Glomerular endothelial cell (primary cell): Measurements from ENCODE around the gene PPCDC. TPM values are rescaled to one million over a fixed set of nuclear protein-coding genes. Genes with fewer than 3 reads are reported as not detected.

Experiments
- DNase-seq: peaks from one replicate; pipeline ENCODE4 v3.0.0-alpha.2; 2011; ENCODE audit warnings: low read depth, low spot score; ENCODE audit errors: extremely low read depth
- total RNA-seq: library from RNA; depleted of rRNA; stranded (reverse); fragments of >200 nt; gene quantifications from 2 replicates; pipeline ENCODE4 v1.2.3, GENCODE V29; 2015

The PPCDC gene, protein sequence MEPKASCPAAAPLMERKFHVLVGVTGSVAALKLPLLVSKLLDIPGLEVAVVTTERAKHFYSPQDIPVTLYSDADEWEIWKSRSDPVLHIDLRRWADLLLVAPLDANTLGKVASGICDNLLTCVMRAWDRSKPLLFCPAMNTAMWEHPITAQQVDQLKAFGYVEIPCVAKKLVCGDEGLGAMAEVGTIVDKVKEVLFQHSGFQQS
- 19.7 and 22.5 TPM in 2 replicates for total RNA-seq

DNA sequence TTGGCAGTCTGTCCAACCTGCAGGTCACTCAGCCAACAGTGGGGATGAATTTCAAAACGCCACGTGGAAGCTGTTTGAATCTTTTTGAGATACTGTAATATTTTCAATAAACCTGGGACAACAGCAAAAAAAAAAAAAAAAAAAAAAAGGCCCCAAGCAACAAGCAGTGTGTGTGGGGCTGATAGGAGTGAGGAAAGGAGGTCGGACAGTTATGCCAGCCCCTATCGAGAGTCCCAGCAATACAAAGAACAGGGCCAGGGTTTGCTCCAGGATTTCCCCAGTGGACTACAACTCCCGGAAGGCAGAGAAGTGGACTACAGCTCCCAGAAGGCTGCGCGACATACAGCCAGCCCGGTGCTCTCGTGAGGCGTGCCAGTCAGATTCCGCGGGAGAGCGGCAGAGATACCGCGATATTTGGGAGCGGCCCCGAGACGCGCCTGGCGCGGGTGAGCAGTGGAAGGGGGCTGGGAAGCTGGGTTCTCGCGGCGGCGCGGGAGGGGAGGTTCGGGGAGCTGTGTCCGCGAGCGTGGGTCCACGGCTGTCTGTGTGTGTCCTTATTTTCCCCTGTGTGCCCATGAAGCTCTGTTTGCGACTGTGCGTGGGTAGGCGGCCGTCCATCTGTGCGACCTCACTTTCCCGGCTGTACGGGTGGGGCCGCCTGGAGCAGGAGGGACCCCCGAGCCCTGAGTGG is at the start of gene PPCDC:
Gene PPCDC, plus strand, starts transcription at position 410 of the 691 bp plus-strand sequence. CDS start 4,729 bp downstream, outside the sequence.
- DNase-seq, result no peak

DNA sequence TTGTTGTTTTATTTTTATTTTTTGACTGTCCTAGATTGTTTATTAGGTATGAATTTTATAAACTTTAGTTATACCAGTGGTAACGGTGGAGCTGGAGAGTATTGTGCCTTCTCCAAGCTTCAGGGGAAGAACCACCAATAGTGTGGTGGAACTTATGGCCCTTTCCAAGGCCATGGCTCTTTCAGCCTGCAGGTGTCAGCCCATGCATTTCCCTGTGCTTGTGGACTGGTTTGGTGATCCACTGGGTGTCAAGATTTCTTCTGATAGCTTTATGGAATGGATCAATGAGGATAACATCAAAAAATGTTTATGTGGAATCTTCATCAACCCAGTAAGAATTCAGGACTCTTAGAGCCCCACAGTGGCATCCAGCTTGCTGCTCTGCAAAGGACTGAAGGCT is 47.2 kb upstream of the PPCDC start:
- no peak for DNase-seq

DNA sequence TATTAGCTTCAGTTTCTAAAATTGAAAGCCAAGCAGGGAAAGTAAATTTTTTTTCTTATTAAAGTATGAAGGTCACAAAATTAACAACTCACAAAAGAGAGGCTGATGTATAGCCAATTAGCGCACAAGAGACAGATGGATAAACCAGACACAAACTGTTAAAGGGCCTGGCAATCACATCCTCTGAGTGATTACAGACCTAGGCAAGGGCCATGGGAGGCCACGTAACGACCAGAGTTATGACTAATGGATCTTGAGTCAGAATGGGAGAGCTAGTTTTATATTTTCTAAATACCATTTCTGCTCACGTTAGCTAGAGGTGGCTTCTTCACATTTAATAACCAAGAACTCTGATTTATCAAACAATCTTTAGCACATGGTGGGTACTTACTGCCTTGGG is 45.8 kb upstream of the PPCDC start:
- DNase-seq, result no peak

DNA sequence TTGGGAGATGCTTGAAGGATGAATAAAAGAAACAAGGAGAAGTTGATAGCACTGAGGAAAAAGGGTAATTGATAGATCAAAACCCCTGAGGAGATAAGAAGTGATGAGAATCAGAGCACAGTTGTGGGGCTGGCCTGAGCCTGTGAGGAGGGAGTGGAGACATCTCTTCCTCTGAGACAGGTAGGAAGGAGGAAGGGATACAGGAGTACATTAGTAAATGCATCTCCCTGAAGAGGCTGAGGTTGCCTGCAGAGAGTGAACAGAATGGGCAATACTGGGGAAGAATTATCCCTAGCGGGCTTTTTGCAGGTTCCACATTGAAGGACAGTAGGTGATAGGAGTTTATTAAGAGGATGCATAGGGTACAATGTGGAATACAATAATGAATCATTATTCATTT is 45.3 kb upstream of the PPCDC start:
- no peak for DNase-seq

DNA sequence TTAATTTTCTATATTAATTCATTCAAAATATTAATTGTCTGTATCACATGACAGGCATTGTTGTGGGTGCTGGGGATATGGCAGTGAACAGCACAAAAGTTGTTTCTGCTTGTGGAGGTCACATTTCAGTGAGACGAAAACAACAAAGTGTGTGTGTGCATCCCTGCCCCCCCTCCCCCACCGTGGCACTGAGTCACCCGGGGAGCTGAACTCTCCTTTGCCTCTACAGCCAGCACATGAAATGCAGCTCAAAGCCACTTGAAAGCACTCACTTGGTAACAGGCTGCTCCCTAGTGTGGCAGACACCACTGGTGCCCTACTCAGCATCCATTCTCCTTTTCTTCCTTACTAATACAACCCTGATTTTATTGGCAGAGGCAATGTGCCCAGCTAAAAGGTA is 44.9 kb upstream of the PPCDC start:
- DNase-seq, result no peak

DNA sequence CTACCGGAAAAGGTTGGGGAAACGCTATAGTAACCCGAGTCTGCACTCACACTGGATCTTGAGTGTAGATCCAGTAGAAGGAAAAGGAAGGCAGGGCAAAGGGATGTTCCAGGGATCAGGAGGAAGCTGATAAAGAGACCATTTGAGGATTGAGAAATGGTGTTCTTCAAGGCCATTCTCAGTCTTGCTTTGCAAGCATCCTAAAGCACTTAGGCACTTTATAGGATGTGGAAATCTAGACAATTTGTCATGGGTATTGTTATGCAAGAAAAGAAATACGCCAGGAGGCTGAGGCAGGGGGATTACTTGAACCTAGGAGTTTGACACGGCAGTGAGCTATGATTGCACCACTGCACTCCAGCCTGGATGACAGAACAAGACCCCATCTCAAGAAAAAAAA is 41.2 kb upstream of the PPCDC start:
- no peak for DNase-seq

DNA sequence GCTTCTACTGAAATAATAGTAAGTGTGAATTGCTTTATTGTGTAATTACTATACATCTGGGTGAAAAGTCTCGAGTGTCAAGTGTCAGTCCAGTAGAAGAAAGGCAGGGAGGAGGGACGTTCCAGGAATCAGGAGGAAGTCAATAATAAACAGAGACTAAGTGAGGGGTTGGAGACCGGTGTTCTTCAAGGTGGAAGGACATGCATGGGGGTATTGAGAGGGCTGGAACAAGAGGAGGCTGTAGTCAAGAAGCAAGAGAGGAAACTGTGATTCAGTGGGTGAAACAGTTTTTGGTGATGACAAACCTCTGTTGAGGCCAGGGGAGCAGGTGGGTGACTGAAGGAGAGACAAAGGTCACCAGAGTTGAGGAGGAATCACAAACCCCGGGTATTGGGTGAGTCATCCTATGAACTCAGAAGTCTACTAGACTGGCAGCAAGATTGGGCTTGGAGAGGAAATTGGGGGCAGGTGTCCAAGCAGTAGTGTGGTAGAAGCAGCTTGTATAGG is 39.6 kb upstream of the PPCDC start:
- no peak for DNase-seq

DNA sequence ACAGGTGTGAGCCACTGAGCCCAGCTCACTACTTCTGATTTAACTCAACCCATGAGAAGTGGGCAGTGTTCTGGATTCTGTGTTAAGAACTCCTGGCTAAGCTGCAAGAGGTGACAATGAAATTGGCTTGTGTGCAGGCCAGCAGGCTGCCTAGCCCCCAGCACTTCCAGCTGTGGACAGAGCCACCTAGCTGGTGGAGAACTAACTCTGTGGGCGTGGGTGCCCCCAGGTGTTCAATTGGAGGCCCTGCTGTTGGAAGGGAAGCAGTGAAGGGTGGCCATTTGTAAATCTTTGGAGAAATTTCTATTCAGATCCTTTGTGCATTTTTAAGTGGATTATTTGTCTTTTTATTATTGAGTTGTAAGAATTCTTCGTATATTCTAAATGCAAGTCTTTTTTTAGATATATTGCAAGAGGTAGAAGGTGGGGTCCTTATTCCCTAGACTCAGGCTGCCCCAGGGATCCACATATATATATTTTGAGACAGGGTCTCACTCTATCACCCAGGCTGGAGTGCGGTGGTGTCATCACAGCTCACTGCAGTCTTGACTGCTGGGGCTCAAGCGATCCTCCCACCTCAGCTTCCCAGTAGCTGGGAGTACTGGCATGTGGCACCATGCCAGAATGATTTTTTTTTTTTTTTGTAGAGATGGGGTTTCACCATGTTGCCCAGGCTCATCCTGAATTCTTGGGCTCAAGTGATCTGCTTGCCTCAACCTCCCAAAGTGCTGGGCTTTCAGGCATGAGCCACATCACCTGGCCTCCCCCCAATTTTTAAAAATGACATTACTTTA is 35.2 kb upstream of the PPCDC start:
- no peak for DNase-seq

DNA sequence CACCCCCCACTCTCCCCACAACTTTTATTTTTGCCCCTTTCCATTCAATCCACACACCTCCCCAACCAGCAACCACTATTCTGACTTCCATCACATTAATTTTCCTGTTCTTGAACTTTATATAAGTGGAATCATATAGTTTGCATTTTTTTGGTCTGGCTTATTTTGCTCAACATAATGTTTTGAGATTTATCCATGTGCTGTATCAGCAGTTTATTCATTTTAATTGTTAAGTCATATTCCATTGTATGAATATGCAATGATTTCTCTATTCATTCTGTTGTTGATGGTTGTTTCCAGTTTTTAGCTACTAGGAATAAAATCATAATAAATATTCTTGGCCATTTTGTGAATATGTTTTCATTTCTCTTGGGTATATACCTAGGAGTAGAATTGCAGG is 33.9 kb upstream of the PPCDC start:
- no peak for DNase-seq

DNA sequence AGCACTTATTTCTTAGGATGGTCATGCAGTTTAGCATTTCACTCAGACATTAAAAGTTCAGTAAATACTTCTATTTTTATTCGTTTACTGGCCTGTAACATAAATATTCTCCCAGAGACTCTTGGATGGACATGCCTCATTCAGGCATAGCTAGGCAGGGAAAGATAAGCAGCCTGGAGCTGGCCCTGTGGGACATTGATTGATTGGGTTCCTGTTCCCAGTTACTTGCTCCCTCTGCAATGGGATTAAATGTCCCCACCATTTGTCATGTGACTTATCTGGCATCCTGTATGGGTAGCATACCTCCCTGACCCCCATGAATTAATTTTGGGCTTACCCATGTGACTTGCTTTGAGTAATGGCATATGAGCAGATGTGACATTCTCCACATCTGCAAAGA is 30.8 kb upstream of the PPCDC start:
- no peak for DNase-seq

DNA sequence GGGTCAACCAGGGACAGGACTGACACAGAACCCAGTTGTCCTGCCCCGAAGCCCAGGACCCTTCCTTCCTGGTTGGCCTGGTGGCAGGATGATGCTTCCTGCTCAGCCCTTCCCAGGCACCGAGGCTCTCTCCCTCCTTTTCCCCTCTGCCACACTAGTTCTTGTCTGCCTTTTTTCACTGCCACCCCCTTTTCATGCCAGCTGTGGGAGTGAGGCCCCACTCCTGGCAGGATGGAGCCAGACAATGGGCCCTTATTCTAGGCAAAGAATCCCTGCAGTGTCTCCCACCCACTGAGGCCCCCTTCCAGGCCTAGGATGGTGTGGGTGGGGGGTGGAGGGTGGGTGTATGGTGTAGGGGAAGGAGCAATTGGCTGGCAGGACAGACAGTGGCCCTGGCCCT is 29.2 kb upstream of the PPCDC start:
- no peak for DNase-seq

DNA sequence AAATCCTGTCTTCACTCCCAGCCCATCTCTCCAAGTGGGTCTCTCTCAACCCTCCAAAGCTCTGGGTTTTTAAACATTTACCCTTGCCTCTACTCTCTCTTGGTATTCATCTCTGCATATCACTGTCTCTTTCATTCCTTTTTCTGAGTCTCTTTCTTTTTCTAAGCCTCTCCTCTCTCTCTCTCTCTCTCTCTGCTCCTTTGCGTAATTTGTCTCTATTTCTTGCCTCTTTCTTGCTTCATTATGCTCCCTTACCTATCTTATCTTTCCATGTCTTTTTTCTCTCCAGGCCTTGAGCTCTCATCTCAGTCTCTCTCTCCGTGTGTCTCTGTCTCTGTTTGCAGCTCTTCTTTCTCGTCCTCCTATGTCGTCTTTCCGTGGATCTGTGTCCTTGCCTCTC is 28.7 kb upstream of the PPCDC start:
- DNase-seq, result no peak

DNA sequence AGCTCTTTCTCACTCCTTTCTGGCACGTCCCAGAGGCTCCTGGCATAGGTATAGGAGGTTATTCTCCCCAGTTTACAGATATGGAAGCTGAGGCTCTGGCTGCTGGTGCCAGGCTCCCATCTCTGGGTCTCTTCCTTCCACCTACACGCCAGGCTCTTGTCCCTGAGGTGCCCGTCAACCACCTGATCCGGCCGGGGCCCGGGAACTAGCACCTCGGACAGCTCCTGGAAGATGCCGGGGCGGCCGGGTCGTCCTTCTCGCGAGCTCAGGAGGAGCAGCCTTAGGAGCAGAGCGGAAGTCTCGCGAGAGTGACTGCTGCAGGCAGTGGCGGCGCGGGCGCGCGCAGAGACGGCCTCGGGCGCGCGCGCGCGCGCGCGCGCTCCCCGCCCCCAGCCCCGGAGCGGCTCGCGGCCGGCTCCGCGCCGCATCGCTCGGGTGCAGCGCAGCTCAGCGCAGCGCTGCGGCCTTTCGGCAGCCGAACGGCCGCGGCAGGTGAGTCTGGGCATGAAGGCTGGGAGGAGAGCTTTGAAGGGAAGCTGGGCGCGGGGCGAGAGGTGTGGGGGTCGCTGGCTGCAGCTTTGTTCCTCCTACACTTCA is 28.1 kb upstream of the PPCDC start, which contains the start of gene SCAMP5:
Gene SCAMP5, plus strand, starts transcription at position 382 of the 597 bp plus-strand sequence. CDS start 16,277 bp downstream, outside the sequence.
- peak; percentile 58 for DNase-seq

DNA sequence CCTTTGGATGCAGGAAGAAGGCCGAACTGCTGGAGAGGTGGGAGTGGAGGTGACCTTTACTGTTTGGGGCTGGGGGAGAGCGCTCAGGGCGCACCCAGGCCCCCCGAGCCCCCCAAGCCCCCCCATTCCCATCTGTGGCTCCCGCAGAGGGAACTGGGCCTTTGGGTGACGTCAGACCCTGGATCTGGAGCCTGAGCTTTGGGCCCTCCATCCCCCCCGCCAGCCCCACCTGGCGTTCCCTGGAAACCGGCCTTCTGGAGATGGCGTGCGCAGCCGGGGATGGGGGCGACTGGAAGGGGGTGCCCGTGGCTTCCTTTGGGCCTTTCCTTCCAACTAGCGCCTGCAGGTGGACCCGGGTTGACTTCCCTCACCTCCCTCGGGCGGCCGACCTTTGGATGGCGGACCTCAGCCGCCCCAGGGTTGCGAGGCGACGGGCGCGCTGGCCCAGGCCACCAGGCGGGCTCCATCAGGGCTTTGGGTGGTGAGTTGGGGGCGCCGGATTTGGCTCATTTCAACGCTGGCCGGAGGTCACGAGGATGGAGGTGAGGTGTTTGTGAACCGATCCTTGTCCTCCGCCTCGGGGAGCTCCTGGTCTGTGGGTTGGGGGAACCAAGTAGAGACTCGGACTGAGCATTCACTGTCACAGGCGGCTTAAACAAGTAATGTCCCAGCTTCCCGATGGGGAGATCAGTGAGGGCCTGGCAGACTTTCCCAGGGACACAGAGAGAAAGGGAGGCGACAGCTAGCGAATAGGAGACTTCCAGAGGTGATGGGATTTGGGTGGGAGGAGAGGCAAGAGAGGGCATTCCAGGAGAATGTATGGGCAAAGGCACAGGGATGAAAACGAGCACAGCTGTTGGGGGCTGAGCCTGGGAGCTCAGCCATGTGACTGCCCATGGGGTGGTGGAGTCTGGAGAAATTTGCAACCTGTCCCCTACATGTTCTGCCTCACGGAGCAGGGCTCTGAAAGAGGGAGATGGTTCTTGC is 27.3 kb upstream of the PPCDC start:
- no peak for DNase-seq

DNA sequence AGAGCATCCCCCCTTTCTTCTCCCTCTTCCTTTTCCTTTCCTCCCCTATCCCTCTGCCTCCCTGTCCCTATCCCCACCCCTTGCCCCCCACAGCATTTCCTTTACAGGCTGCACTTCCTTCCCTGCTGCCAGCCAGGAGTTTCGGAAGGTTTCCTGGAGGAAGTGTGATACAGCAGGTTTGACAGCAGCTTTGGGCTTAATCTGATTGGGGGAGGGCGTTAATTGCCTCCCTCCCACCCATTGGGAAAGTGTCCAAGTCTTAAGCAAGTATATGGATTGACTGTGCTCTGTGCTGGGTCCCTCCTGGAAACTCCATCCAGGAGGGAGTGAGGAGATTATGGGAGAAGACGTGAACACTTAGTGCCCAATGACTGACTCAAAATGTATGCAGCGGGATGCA is 26.2 kb upstream of the PPCDC start:
- peak; percentile 52 for DNase-seq

DNA sequence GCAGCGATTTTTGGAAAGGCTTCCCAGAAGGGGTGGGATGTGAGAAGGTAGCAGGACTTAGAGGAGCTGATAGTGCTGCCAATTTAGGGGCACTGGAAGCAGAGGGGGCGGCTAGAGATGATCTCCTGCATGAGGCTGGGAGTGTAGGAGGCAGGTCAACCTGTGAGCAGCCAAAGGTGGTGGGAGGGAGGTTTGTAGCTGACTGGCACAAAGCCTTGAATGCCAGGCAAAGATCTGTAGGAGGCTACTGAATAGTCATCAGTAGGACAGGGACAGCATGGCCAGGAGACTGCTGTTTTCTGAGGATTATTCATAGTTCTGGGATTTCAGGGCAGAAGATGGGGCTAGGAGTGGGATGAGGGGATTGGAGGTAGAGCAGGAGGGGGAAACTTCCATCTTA is 25.8 kb upstream of the PPCDC start:
- DNase-seq, result no peak

DNA sequence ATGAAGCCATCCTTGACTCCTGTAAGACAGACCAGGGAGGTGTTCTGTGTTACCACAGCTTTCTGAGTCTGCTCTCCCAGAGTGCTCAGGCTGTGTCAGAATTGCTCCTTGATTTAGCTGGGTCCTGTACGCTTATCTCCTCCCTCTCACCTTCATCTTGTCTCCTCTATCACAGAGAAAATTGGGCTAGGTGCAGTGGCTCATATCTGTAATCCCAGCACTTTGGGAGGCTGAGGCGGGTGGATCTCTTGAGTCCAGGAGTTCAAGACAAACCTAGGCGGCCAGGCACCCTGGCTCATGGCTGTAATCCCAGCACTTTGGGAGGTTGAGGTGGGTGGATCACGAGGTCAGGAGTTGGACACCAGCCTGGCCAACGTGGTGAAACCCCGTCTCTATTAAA is 22.1 kb upstream of the PPCDC start:
- DNase-seq, result no peak

DNA sequence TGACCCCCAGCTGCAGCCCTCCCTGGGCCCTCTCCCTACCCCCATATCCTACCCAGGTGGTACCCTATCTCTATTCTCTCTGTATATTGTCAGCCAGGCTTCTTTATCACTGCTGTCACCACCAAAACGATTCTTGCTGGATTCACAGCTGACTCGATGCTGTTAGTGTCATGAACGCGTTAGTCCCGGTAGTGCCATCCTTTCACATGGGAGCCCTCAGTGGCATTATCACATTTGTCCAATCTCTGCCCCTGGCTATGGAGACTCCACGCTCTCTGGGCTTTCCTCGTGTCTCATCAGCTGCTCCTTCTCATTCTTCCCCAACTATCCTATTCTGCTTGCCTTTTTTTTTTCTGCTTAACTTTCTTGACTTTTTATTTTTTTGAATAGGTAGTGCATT is 21.0 kb upstream of the PPCDC start:
- no peak for DNase-seq

DNA sequence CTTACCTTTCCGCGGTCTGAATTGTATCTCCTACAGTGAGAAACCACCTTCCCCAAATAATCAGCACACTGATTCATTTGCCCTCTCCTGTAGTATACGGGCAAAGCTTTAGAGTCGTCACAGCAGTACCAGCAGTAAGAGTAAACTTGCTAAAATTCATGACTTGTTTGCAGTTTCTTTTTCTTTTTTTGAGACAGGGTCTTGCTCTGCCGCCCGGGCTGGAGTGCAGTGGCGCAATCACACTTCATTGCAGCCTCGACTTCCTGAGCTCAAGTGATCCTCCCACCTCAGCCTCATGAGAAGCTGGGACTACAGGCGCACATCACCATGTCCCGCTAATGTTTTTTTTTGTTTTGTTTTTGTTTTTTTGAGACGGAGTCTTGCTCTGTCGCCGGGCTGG is 16.2 kb upstream of the PPCDC start:
- no peak for DNase-seq

DNA sequence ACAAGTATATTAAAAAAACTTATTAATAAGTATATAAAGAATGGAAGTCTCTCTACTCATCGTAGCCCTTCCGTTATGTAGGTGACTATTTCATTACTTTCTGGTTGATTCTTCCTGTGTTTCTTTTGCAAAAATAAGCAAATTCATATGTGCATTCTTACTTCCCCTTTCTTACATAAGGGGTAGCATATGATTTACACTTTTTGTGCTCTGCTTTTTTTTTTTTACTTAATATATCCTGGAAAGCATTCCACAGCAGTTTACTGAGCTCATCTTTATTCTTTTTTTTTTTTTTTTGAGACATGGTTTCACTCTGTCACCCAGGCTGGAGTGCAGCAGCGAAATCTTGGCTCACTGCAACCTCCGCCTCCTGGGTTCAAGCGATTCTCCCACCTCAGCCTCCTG is 15.2 kb upstream of the PPCDC start:
- DNase-seq, result no peak
